ENCODE measurements around the gene ALDOA. TPM values are rescaled to one million over a fixed set of nuclear protein-coding genes. Genes with fewer than 3 reads are reported as not detected.

Gene ALDOA
- total RNA-seq, 1 donor from 2014 or later: 527 TPM

- TF ChIP-seq CTCF (IDR thresholded peaks at IDR 0.05; ENCODE audit: insufficient read depth, low read length, severe bottlenecking): peak; percentile 89
- H3K4me3 ChIP-seq (ENCODE audit: low read depth, low read length): peak within 1 kb of the TSS; percentile 44
- peaks cover 4% of the 10 kb centered on the region for H3K36me3 ChIP-seq (ENCODE audit: control insufficient read depth, insufficient read depth, low read length)
- H3K27me3 ChIP-seq (ENCODE audit: control insufficient read depth, insufficient read depth, low read length): no peaks in the 10 kb centered on the region
- FAIRE-seq (no peak), DNase-seq (ENCODE audit: low read depth) (peak; percentile 68)
These were observed 26.2 kb downstream of the ALDOA start, which contains the start of gene TBX6 for GRCh38 chr16:30091474-30092372. TBX6 (minus strand) TSS chr16:30091924; CDS start chr16:30091193, 731 bp downstream.

GRCh38 chr16:30092373-30093010 is 26.9 kb downstream of the ALDOA start:
- DNase-seq (ENCODE audit: low read depth): peak; percentile 30
- no peak for FAIRE-seq
- Histone ChIP-seq H3K36me3 (ENCODE audit: control insufficient read depth, insufficient read depth, low read length) (peaks cover 4% of the 10 kb centered on the region), H3K4me3 (ENCODE audit: low read depth, low read length) (peak overlapping the region; percentile 44), H3K27me3 (ENCODE audit: control insufficient read depth, insufficient read depth, low read length) (no peaks in the 10 kb centered on the region)
- peak; percentile 79 for TF ChIP-seq CTCF (IDR thresholded peaks at IDR 0.05; ENCODE audit: insufficient read depth, low read length, severe bottlenecking)

GRCh38 chr16:30094541-30095165 is 29.1 kb downstream of the ALDOA start:
- H3K27me3 ChIP-seq (ENCODE audit: control insufficient read depth, insufficient read depth, low read length): no peaks in the 10 kb centered on the region
- no peak for FAIRE-seq
- peaks cover 4% of the 10 kb centered on the region for H3K36me3 ChIP-seq (ENCODE audit: control insufficient read depth, insufficient read depth, low read length)
- H3K4me3 ChIP-seq (ENCODE audit: low read depth, low read length): no peak overlapping the region
- DNase-seq (ENCODE audit: low read depth): no peak
- no peak for TF ChIP-seq CTCF (IDR thresholded peaks at IDR 0.05; ENCODE audit: insufficient read depth, low read length, severe bottlenecking)

GRCh38 chr16:30095166-30096078 is 29.9 kb downstream of the ALDOA start:
- no peak for FAIRE-seq

More at GRCh38 chr16:30095166-30096078, 29.9 kb downstream of the ALDOA start:
- no peak for DNase-seq (ENCODE audit: low read depth)
- peaks cover 4% of the 10 kb centered on the region for H3K36me3 ChIP-seq (ENCODE audit: control insufficient read depth, insufficient read depth, low read length)
- no peak for TF ChIP-seq CTCF (IDR thresholded peaks at IDR 0.05; ENCODE audit: insufficient read depth, low read length, severe bottlenecking)
- peak overlapping the region; percentile 43 for H3K4me3 ChIP-seq (ENCODE audit: low read depth, low read length)
- H3K27me3 ChIP-seq (ENCODE audit: control insufficient read depth, insufficient read depth, low read length): no peaks in the 10 kb centered on the region
